MM.1S (cell line): ENCODE results near the gene SCARB2.

Experiments
- DNase-seq: peaks from one replicate; pipeline ENCODE4 v3.0.0-alpha.2; 2015
- H2AFZ ChIP-seq: fragments of 300-600 bp; sonication (generic); 2 replicates; pipeline ENCODE4 v1.6.0; 2016; ENCODE audit warnings: antibody characterized with exemption, low read length
- H3F3A ChIP-seq: fragments of 300-600 bp; sonication (generic); 2 replicates; pipeline ENCODE4 v1.6.1; 2016; ENCODE audit warnings: mild to moderate bottlenecking, antibody characterized with exemption, low read length, moderate library complexity, mixed read lengths; ENCODE audit not compliant: insufficient read depth
- H3K27ac ChIP-seq: fragments of 300-600 bp; sonication (generic); 2 replicates; pipeline ENCODE4 v1.5.1; 2016; ENCODE audit warnings: mild to moderate bottlenecking, low read length
- H3K27me3 ChIP-seq: fragments of 300-600 bp; sonication (generic); replicated peaks from 2 replicates; pipeline ENCODE4 v1.6.0; 2016; ENCODE audit warnings: low read length; ENCODE audit not compliant: insufficient read depth
- H3K36me3 ChIP-seq: fragments of 300-600 bp; sonication (generic); replicated peaks from 2 replicates; pipeline ENCODE4 v1.6.1; 2016; ENCODE audit warnings: mild to moderate bottlenecking, low read length, mixed read lengths; ENCODE audit not compliant: insufficient read depth
- H3K4me1 ChIP-seq: fragments of 300-600 bp; sonication (generic); 2 replicates; pipeline ENCODE4 v1.6.1; 2016; ENCODE audit warnings: low read length, mixed read lengths
- H3K4me2 ChIP-seq: fragments of 300-600 bp; sonication (generic); 2 replicates; pipeline ENCODE4 v1.6.0; 2016; ENCODE audit warnings: low read depth, low read length
- H3K4me3 ChIP-seq: fragments of 300-600 bp; sonication (generic); 2 replicates; pipeline ENCODE4 v1.5.1; 2016; ENCODE audit warnings: low read length, mixed read lengths
- H3K79me2 ChIP-seq: fragments of 300-600 bp; sonication (generic); 2 replicates; pipeline ENCODE4 v1.6.1; 2016; ENCODE audit warnings: mixed run types, low read length, mixed read lengths
- H3K9ac ChIP-seq: fragments of 300-600 bp; sonication (generic); 2 replicates; pipeline ENCODE4 v1.6.1; 2016; ENCODE audit warnings: low read length, mixed read lengths
- H3K9me2 ChIP-seq: fragments of 300-600 bp; sonication (generic); replicated peaks from 2 replicates; pipeline ENCODE4 v1.6.1; 2016; ENCODE audit warnings: mild to moderate bottlenecking, low read length, mixed read lengths; ENCODE audit not compliant: insufficient read depth
- H3K9me3 ChIP-seq: fragments of 300-600 bp; sonication (generic); replicated peaks from 2 replicates; pipeline ENCODE4 v1.6.1; 2016; ENCODE audit warnings: mild to moderate bottlenecking, low read length, mixed read lengths; ENCODE audit not compliant: insufficient read depth
- H4K20me1 ChIP-seq: fragments of 300-600 bp; sonication (generic); 2 replicates; pipeline ENCODE4 v1.6.1; 2016; ENCODE audit warnings: mild to moderate bottlenecking, low read length, moderate library complexity, mixed read lengths; ENCODE audit not compliant: insufficient read depth
- EZH2 ChIP-seq: fragments of 300-600 bp; sonication (generic); optimal IDR thresholded peaks from 2 replicates; pipeline ENCODE3; 2017; ENCODE audit warnings: low read depth, mild to moderate bottlenecking, antibody characterized with exemption, low read length, mixed read lengths
- EZH2phosphoT487 ChIP-seq: fragments of 300-600 bp; sonication (generic); IDR thresholded peaks from 2 replicates; pipeline ENCODE4 v1.6.1; 2018; ENCODE audit warnings: antibody characterized with exemption, low read length
- TF ChIP-seq, protein P1 (sequence below): fragments of 300-600 bp; sonication (generic); IDR thresholded peaks from 2 replicates; pipeline ENCODE4 v1.5.1; 2016; ENCODE audit warnings: antibody characterized with exemption, low read length, mixed read lengths

SCARB2 gene

DNA sequence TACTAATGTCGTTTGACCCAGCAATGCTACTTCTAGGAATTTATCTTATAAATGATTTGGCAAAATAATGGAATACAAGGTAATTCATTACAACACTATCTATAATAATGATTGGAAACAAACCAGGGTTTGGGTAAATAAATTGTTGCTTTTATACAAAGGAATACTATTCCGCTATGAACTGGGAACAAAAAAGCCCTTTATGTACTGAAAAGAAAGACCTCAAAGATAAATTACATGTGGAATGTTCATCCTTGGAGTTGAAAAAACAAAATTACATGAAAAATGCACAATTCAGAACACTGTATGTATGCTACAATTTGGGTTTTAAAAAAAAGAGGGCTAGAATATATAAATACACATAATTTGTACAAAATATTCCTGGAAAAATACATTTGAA lies 60.3 kb downstream of the SCARB2 start:
- H3K79me2 ChIP-seq = peaks cover 14% of the 10 kb centered on the region
- no peak overlapping the region for H3K27ac ChIP-seq
- H3K4me1 ChIP-seq = no peaks in the 10 kb centered on the region
- no peak overlapping the region for H2AFZ ChIP-seq
- no peaks in the 10 kb centered on the region for H3K9me2 ChIP-seq
- H3K4me2 ChIP-seq = no peak overlapping the region
- TF ChIP-seq, protein P1, sequence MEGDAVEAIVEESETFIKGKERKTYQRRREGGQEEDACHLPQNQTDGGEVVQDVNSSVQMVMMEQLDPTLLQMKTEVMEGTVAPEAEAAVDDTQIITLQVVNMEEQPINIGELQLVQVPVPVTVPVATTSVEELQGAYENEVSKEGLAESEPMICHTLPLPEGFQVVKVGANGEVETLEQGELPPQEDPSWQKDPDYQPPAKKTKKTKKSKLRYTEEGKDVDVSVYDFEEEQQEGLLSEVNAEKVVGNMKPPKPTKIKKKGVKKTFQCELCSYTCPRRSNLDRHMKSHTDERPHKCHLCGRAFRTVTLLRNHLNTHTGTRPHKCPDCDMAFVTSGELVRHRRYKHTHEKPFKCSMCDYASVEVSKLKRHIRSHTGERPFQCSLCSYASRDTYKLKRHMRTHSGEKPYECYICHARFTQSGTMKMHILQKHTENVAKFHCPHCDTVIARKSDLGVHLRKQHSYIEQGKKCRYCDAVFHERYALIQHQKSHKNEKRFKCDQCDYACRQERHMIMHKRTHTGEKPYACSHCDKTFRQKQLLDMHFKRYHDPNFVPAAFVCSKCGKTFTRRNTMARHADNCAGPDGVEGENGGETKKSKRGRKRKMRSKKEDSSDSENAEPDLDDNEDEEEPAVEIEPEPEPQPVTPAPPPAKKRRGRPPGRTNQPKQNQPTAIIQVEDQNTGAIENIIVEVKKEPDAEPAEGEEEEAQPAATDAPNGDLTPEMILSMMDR = no peak
- TF ChIP-seq EZH2phosphoT487 (no peak), EZH2 (no peak)
- no peak overlapping the region for H3K4me3 ChIP-seq
- no peaks in the 10 kb centered on the region for H3K27me3 ChIP-seq
- DNase-seq = no peak
- no peaks in the 10 kb centered on the region for H3K36me3 ChIP-seq
- H3K9ac ChIP-seq = no peak overlapping the region
- no peaks in the 10 kb centered on the region for H3K9me3 ChIP-seq
- H3F3A ChIP-seq = no peaks in the 10 kb centered on the region
- no peaks in the 10 kb centered on the region for H4K20me1 ChIP-seq

DNA sequence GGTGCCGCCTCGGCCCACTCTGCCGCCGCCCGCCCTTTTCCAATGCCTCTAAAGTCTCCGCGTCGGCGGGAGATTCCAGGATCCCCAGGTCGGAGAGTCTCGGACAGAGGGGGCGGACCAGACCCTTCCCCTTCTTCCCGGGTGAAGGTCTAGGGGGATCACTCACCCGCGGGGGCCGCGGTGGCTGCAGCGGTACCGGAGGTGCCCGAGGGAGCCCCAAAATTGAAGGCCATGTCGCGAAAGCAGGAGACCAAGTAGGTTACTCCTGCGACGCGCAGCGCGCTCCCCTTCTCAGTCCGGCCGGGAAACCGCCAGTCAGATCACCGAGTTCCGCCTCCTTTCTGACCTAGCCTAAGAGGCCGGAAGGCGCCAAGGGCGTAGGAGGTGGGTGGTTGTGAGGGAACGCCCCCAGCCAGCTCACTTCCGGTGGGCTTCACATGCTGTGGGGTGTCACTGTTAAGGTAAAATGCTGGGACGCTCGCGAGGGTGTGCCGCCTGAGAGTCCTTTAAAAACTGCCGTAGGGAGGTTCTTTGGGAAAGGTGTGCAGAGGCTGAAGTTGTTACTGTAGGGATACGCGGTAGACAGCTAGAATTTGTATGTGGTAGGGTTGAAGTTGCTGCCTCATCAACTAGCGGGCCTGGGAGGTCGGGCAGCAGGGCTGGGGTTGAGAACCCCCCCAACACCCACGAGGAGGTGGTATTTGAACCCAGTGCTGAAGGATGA lies 65.3 kb downstream of the SCARB2 start, which contains the start of gene NUP54:
TSS of gene NUP54 (minus strand) at position 256 of the 724 bp plus-strand sequence. CDS start at position 233, 23 bp downstream.
- Histone ChIP-seq H3K4me3 (peak within 1 kb of the TSS; percentile 88), H2AFZ (peak within 1 kb of the TSS; percentile 89), H3K79me2 (peaks cover 59% of the 10 kb centered on the region), H3F3A (no peaks in the 10 kb centered on the region), H4K20me1 (no peaks in the 10 kb centered on the region), H3K9me3 (no peaks in the 10 kb centered on the region), H3K9ac (peak within 1 kb of the TSS; percentile 94), H3K27me3 (no peaks in the 10 kb centered on the region), H3K4me1 (peaks cover 7% of the 10 kb centered on the region; the same call in 1 of the 2 replicates), H3K36me3 (no peaks in the 10 kb centered on the region; the same call in 1 of the 2 replicates), H3K27ac (peak within 1 kb of the TSS; percentile 70), H3K4me2 (peak within 1 kb of the TSS; percentile 96), H3K9me2 (no peaks in the 10 kb centered on the region)
- peak; percentile 95 for DNase-seq
- TF ChIP-seq EZH2 = no peak
- TF ChIP-seq, protein P1 = no peak
- TF ChIP-seq EZH2phosphoT487 = no peak

DNA sequence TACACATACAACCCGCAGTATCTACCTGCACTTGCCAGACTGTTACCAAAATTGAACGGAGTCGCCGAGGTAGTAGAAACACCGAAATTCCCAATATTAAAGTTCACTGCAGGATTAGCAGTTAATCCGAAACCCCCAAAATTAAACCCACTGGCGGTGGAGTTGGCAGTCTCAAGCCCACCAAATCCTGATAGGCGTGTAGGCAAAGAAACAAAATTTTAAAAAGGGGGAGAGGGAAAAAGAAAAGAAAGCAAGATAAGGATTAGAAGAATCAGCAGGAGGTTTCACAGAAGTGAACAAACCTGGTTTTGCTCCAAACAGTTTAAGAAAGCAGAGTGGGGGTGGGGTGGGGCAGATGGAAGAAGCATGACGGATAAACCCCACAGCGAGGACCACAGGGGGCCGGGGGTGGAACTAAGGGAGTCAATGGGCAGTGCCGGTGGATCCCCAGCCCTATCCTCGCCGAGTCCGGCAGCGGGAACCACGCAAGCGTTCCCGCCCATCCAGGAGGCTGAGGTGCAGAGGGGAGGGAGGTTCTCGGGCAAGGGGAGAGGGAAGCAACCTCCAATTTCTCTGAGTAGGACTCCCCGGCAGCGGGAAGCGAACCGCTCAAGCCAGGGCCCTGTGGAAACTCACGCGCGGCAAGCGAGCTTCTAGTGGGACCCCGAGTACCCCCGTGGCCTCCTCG lies 66.0 kb downstream of the SCARB2 start:
- no peaks in the 10 kb centered on the region for H4K20me1 ChIP-seq
- H3K9me3 ChIP-seq = no peaks in the 10 kb centered on the region
- peak overlapping the region; percentile 88 for H3K4me3 ChIP-seq
- H3F3A ChIP-seq = no peaks in the 10 kb centered on the region
- H3K27ac ChIP-seq = peak overlapping the region; percentile 70
- peaks cover 6% of the 10 kb centered on the region; the same call in 1 of the 2 replicates for H3K36me3 ChIP-seq
- H3K4me2 ChIP-seq = peak overlapping the region; percentile 96
- TF ChIP-seq EZH2phosphoT487 (no peak), EZH2 (no peak)
- TF ChIP-seq, protein P1 = no peak
- peaks cover 65% of the 10 kb centered on the region for H3K79me2 ChIP-seq
- DNase-seq = peak; percentile 46
- no peaks in the 10 kb centered on the region for H3K27me3 ChIP-seq
- peaks cover 7% of the 10 kb centered on the region; the same call in 1 of the 2 replicates for H3K4me1 ChIP-seq
- H3K9me2 ChIP-seq = no peaks in the 10 kb centered on the region
- peak overlapping the region; percentile 72 for H2AFZ ChIP-seq
- peak overlapping the region; percentile 94 for H3K9ac ChIP-seq
